Liver (tissue), 9 donors: Measurements from ENCODE around the gene RBSN. TPM values are rescaled to one million over a fixed set of nuclear protein-coding genes. Genes with fewer than 3 reads are reported as not detected.

ENCODE experiments used
- DNase-seq: peaks from one replicate; pipeline ENCODE4 v3.0.0-alpha.2; 2017; ENCODE audit warnings: low spot score
- H3K27ac ChIP-seq, 2 donors: one replicate each; pipeline ENCODE4 v1.7.0; 2013; ENCODE audit warnings: inconsistent platforms in 2 of 2, low read length in 2 of 2, control low read depth in 1 of 2, low read depth in 1 of 2, mild to moderate bottlenecking in 1 of 2
- H3K27me3 ChIP-seq, 4 donors: one replicate each; pipeline versions ENCODE4 v1.6.1 to v1.7.0; 2013; ENCODE audit warnings: low read length in 3 of 4, inconsistent platforms in 1 of 4, mild to moderate bottlenecking in 1 of 4, moderate library complexity in 1 of 4; ENCODE audit not compliant: control insufficient read depth in 4 of 4, insufficient read depth in 4 of 4
- H3K36me3 ChIP-seq, 4 donors: one replicate each; pipeline versions ENCODE4 v1.6.1 to v1.7.0; 2013; ENCODE audit warnings: low read length in 3 of 4, mild to moderate bottlenecking in 3 of 4, low read depth in 1 of 4, moderate library complexity in 1 of 4; ENCODE audit not compliant: control insufficient read depth in 4 of 4, insufficient read depth in 3 of 4
- H3K4me1 ChIP-seq, 4 donors: one replicate each; pipeline versions ENCODE4 v1.6.1 to v1.7.0; 2013; ENCODE audit warnings: low read length in 3 of 4, mild to moderate bottlenecking in 3 of 4, moderate library complexity in 1 of 4; ENCODE audit not compliant: control insufficient read depth in 4 of 4, insufficient read depth in 4 of 4
- H3K4me3 ChIP-seq, 3 donors: one replicate each; pipeline versions ENCODE4 v1.6.1 to v1.7.0; 2013; ENCODE audit warnings: low read length in 3 of 3, control low read depth in 1 of 3, low read depth in 1 of 3, mild to moderate bottlenecking in 1 of 3
- H3K9ac ChIP-seq, 2 donors: one replicate each; pipeline ENCODE4 v1.7.0; 2013; ENCODE audit warnings: low read length in 2 of 2, mild to moderate bottlenecking in 2 of 2, moderate library complexity in 2 of 2, control low read depth in 1 of 2, low read depth in 1 of 2
- H3K9me3 ChIP-seq, 4 donors: one replicate each; pipeline versions ENCODE4 v1.6.1 to v1.7.0; 2013; ENCODE audit warnings: low read length in 3 of 4; ENCODE audit not compliant: control insufficient read depth in 4 of 4
- EGR1 ChIP-seq, 2 donors: IDR thresholded peaks; 2 replicates each; pipeline ENCODE4 v1.6.1; 2016 to 2018; ENCODE audit warnings: antibody characterized with exemption in 2 of 2, low read depth in 2 of 2
- FOXA1 ChIP-seq: IDR thresholded peaks from 2 replicates; pipeline ENCODE4 v1.6.1; 2016; ENCODE audit warnings: antibody characterized with exemption
- FOXA2 ChIP-seq: IDR thresholded peaks from 2 replicates; pipeline ENCODE4 v1.6.1; 2016; ENCODE audit warnings: antibody characterized with exemption
- GABPA ChIP-seq, 2 donors: IDR thresholded peaks in 1 of 2; conservative IDR thresholded peaks in 1 of 2; 2 replicates each; pipeline ENCODE4 v1.6.1; 2016; ENCODE audit warnings: antibody characterized with exemption in 2 of 2, mild to moderate bottlenecking in 1 of 2, moderate library complexity in 1 of 2
- HNF4A ChIP-seq, 2 donors: conservative IDR thresholded peaks; 2 replicates each; pipeline ENCODE4 v1.6.1; 2016; ENCODE audit warnings: antibody characterized with exemption in 2 of 2, mild to moderate bottlenecking in 2 of 2
- HNF4G ChIP-seq: IDR thresholded peaks from 2 replicates; pipeline ENCODE4 v1.6.1; 2016; ENCODE audit warnings: antibody characterized with exemption
- JUND ChIP-seq, 2 donors: IDR thresholded peaks; 2 replicates each; pipeline ENCODE4 v1.6.1; 2016; ENCODE audit warnings: antibody characterized with exemption in 2 of 2
- NR2F2 ChIP-seq: IDR thresholded peaks from 2 replicates; pipeline ENCODE4 v1.6.1; 2016; ENCODE audit warnings: antibody characterized with exemption
- RAD21 ChIP-seq, 2 donors: IDR thresholded peaks; 2 replicates each; pipeline ENCODE4 v1.6.1; 2016; ENCODE audit warnings: antibody characterized with exemption in 2 of 2, mild to moderate bottlenecking in 2 of 2
- RXRA ChIP-seq, 2 donors: IDR thresholded peaks; 2 replicates each; pipeline ENCODE4 v1.6.1; 2017 to 2018; ENCODE audit warnings: antibody characterized with exemption in 2 of 2, mild to moderate bottlenecking in 1 of 2
- SP1 ChIP-seq: IDR thresholded peaks from 2 replicates; pipeline ENCODE4 v1.6.1; 2018; ENCODE audit warnings: antibody characterized with exemption, mild to moderate bottlenecking
- TAF1 ChIP-seq: conservative IDR thresholded peaks from 2 replicates; pipeline ENCODE4 v1.6.1; 2016; ENCODE audit warnings: antibody characterized with exemption, mild to moderate bottlenecking
- YY1 ChIP-seq: IDR thresholded peaks from 2 replicates; pipeline ENCODE4 v1.6.1; 2016; ENCODE audit warnings: antibody characterized with exemption, mild to moderate bottlenecking
- WGBS: extraction: QIAGEN DNeasy Blood & Tissue Kit; methylation state at CpG from one replicate; pipeline ENCODE4 v1.1.7; 2013; 5-methylcytosine and 5-hydroxymethylcytosine counted together
- polyA plus RNA-seq, 2 donors: library from polyadenylated mRNA; stranded (reverse) in 1 of 2; unstranded in 1 of 2; fragments of 200-250 nt in 1 of 2; fragments of >200 nt in 1 of 2; fragmentation: Nextera tagmentation in 1 of 2; extraction: Ambion mirVana in 1 of 2; gene quantifications; one replicate each; pipeline versions ENCODE4 v1.2.1 to v1.2.3, GENCODE V29; 2013 to 2015
- total RNA-seq, 2 donors: library from RNA; depleted of rRNA; stranded (reverse); fragments of >200 nt; gene quantifications; one replicate each; pipeline ENCODE4 v1.2.3, GENCODE V29; 2014
- TF ChIP-seq, protein P1 (sequence below): fragments of 150-350 bp; IDR thresholded peaks from 2 replicates; pipeline ENCODE4 v1.5.1; 2017; ENCODE audit warnings: improper control_type of control experiment, low read depth, low read length; ENCODE audit not compliant: missing input control
- TF ChIP-seq, protein P2 (sequence below): IDR thresholded peaks from 2 replicates; pipeline ENCODE4 v1.6.1; 2016; ENCODE audit warnings: antibody characterized with exemption
- TF ChIP-seq, protein P3 (sequence below): IDR thresholded peaks from 2 replicates; pipeline ENCODE4 v1.6.1; 2016; ENCODE audit warnings: antibody characterized with exemption
- TF ChIP-seq, protein P4 (sequence below): IDR thresholded peaks from 2 replicates; pipeline ENCODE4 v1.6.1; 2016; ENCODE audit warnings: antibody characterized with exemption
- TF ChIP-seq, protein P5 (sequence below): IDR thresholded peaks from 2 replicates; pipeline ENCODE4 v1.6.1; 2016; ENCODE audit warnings: antibody characterized with exemption, mild to moderate bottlenecking
- donor health status: healthy.
- donor health status: healthy.
- donor health status: healthy.
- donor health status: healthy.
- donor health status: healthy.

Gene RBSN
- total and polyA plus RNA-seq, 4 donors, result 5.6 to 18.3 (median 11.9) TPM

DNA sequence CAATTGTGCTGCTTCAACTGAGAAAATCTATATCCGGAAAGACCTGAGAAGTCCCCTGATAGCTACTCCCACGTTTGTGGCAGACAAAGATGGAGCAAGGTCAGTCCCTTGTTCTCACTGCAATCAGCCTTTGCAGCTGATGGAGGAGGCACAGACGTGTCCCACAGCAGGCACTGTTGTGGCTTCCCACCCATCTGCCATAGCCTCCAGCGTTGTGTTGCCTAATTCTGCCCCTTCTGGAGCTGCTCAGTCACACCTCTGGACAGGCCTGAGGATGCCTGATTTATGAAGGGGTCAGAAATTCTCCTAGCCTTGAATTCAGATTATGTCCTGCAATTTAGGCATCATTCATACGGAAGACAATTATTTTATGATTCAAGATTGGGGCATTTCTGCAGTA is 75.7 kb downstream of the RBSN start:
- 80% methylated on average over 5 of the region's 5 CpGs for WGBS
- Histone ChIP-seq H3K27me3 (no peaks in the 10 kb centered on the region), H3K27ac (no peak overlapping the region), H3K4me3 (no peak overlapping the region), H3K4me1 (no peaks in the 10 kb centered on the region), H3K9me3 (no peaks in the 10 kb centered on the region), H3K9ac (no peak overlapping the region), H3K36me3 (peaks cover 17 to 65% (median 46%) of the 10 kb centered on the region in 4 donors)
- TF ChIP-seq GABPA (IDR thresholded peaks at IDR 0.05 in 1 of 2, conservative IDR thresholded peaks at IDR 0.05 in 1 of 2) (no peak), EGR1 (IDR thresholded peaks at IDR 0.05; ENCODE audit: low read depth in 2 of 2) (no peak), HNF4G (no peak), RXRA (IDR thresholded peaks at IDR 0.05) (no peak), TAF1 (no peak), SP1 (no peak), JUND (IDR thresholded peaks at IDR 0.05) (no peak), FOXA2 (no peak), NR2F2 (no peak), FOXA1 (no peak), YY1 (no peak), HNF4A (conservative IDR thresholded peaks at IDR 0.05) (no peak), RAD21 (IDR thresholded peaks at IDR 0.05) (no peak)
- TF ChIP-seq, protein P1, sequence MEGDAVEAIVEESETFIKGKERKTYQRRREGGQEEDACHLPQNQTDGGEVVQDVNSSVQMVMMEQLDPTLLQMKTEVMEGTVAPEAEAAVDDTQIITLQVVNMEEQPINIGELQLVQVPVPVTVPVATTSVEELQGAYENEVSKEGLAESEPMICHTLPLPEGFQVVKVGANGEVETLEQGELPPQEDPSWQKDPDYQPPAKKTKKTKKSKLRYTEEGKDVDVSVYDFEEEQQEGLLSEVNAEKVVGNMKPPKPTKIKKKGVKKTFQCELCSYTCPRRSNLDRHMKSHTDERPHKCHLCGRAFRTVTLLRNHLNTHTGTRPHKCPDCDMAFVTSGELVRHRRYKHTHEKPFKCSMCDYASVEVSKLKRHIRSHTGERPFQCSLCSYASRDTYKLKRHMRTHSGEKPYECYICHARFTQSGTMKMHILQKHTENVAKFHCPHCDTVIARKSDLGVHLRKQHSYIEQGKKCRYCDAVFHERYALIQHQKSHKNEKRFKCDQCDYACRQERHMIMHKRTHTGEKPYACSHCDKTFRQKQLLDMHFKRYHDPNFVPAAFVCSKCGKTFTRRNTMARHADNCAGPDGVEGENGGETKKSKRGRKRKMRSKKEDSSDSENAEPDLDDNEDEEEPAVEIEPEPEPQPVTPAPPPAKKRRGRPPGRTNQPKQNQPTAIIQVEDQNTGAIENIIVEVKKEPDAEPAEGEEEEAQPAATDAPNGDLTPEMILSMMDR, result no peak
- TF ChIP-seq, protein P2, sequence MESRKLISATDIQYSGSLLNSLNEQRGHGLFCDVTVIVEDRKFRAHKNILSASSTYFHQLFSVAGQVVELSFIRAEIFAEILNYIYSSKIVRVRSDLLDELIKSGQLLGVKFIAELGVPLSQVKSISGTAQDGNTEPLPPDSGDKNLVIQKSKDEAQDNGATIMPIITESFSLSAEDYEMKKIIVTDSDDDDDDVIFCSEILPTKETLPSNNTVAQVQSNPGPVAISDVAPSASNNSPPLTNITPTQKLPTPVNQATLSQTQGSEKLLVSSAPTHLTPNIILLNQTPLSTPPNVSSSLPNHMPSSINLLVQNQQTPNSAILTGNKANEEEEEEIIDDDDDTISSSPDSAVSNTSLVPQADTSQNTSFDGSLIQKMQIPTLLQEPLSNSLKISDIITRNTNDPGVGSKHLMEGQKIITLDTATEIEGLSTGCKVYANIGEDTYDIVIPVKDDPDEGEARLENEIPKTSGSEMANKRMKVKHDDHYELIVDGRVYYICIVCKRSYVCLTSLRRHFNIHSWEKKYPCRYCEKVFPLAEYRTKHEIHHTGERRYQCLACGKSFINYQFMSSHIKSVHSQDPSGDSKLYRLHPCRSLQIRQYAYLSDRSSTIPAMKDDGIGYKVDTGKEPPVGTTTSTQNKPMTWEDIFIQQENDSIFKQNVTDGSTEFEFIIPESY, result no peak
- TF ChIP-seq, protein P3, sequence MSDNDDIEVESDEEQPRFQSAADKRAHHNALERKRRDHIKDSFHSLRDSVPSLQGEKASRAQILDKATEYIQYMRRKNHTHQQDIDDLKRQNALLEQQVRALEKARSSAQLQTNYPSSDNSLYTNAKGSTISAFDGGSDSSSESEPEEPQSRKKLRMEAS, result no peak
- TF ChIP-seq, protein P4, sequence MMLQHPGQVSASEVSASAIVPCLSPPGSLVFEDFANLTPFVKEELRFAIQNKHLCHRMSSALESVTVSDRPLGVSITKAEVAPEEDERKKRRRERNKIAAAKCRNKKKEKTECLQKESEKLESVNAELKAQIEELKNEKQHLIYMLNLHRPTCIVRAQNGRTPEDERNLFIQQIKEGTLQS, result no peak
- TF ChIP-seq, protein P5, sequence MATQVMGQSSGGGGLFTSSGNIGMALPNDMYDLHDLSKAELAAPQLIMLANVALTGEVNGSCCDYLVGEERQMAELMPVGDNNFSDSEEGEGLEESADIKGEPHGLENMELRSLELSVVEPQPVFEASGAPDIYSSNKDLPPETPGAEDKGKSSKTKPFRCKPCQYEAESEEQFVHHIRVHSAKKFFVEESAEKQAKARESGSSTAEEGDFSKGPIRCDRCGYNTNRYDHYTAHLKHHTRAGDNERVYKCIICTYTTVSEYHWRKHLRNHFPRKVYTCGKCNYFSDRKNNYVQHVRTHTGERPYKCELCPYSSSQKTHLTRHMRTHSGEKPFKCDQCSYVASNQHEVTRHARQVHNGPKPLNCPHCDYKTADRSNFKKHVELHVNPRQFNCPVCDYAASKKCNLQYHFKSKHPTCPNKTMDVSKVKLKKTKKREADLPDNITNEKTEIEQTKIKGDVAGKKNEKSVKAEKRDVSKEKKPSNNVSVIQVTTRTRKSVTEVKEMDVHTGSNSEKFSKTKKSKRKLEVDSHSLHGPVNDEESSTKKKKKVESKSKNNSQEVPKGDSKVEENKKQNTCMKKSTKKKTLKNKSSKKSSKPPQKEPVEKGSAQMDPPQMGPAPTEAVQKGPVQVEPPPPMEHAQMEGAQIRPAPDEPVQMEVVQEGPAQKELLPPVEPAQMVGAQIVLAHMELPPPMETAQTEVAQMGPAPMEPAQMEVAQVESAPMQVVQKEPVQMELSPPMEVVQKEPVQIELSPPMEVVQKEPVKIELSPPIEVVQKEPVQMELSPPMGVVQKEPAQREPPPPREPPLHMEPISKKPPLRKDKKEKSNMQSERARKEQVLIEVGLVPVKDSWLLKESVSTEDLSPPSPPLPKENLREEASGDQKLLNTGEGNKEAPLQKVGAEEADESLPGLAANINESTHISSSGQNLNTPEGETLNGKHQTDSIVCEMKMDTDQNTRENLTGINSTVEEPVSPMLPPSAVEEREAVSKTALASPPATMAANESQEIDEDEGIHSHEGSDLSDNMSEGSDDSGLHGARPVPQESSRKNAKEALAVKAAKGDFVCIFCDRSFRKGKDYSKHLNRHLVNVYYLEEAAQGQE, result no peak
- DNase-seq, result no peak

Other genes with a start within 250 kb of the RBSN start
- 10 to 100 TPM; 21.8 TPM for gene NR2C2, start 151.6 kb downstream of the RBSN start, total RNA-seq
- gene NR2C2, start 151.6 kb downstream of the RBSN start, polyA plus RNA-seq, result 1 to 10 TPM; 3.3 to 7.3 TPM
- 10 to 100 TPM; 12.6 to 33.2 TPM for gene MRPS25, start 33.8 kb downstream of the RBSN start, total RNA-seq
- gene MRPS25, start 33.8 kb downstream of the RBSN start, polyA plus RNA-seq, result 10 to 100 TPM; 52.6 to 55.1 TPM
- gene CAPN7, start 107.1 kb upstream of the RBSN start, total RNA-seq, result 10 to 100 TPM; 24.7 to 41.9 TPM
- 10 to 100 TPM in 1 of 2 donors, 1 to 10 TPM in 1; 9.5 to 11.2 TPM for gene CAPN7, start 107.1 kb upstream of the RBSN start, polyA plus RNA-seq
- 10 to 100 TPM in 1 of 2 donors, 1 to 10 TPM in 1; 9.9 to 17.9 TPM for gene SH3BP5, start 233.4 kb upstream of the RBSN start, total RNA-seq
- 10 to 100 TPM in 1 of 2 donors, 1 to 10 TPM in 1; 3.5 to 13.7 TPM for gene SH3BP5, start 233.4 kb upstream of the RBSN start, polyA plus RNA-seq